DND-41 (cell line): ENCODE measurements around the gene GPR31.

Source experiments
- CTCF ChIP-seq: IDR thresholded peaks from 2 replicates; pipeline ENCODE4 v1.5.1; 2012; ENCODE audit warnings: borderline replicate concordance, low read length, moderate library complexity, mild to moderate bottlenecking; ENCODE audit not compliant: poor library complexity, severe bottlenecking; ENCODE audit errors: extremely low read depth
- EZH2 ChIP-seq: IDR thresholded peaks from 3 replicates; pipeline ENCODE4 v1.6.1; 2012; ENCODE audit warnings: borderline replicate concordance, low read depth, mild to moderate bottlenecking, moderate library complexity, low read length, inconsistent platforms; ENCODE audit not compliant: severe bottlenecking

- TF ChIP-seq CTCF (no peak), EZH2 (no peak)
Observed at GRCh38 chr6:167108278-167108677, 49.5 kb downstream of the GPR31 start.
